Endodermal cell (in vitro differentiated cells): ENCODE measurements around the gene NFIL3. TPM values are rescaled to one million over a fixed set of nuclear protein-coding genes. Genes with fewer than 3 reads are reported as not detected.

Experiments
- DNase-seq: peaks from one replicate; pipeline ENCODE4 v3.0.0-alpha.2; 2017
- H3K27ac ChIP-seq: 2 replicates; pipeline ENCODE4 v1.5.1; 2013; ENCODE audit warnings: mild to moderate bottlenecking, low read depth, low read length, moderate library complexity
- H3K27me3 ChIP-seq: 2 replicates; pipeline ENCODE4 v1.6.1; 2013; ENCODE audit warnings: mild to moderate bottlenecking, low read length, moderate library complexity; ENCODE audit not compliant: insufficient read depth, control insufficient read depth, poor library complexity, severe bottlenecking
- H3K36me3 ChIP-seq: 2 replicates; pipeline ENCODE4 v1.7.0; 2013; ENCODE audit warnings: mild to moderate bottlenecking, low read length, moderate library complexity; ENCODE audit not compliant: control insufficient read depth, insufficient read depth
- H3K4me1 ChIP-seq: one replicate; pipeline ENCODE4 v1.7.0; 2013; ENCODE audit warnings: low read length; ENCODE audit not compliant: control insufficient read depth, insufficient read depth
- H3K4me3 ChIP-seq: 2 replicates; pipeline ENCODE4 v1.5.1; 2013; ENCODE audit warnings: mild to moderate bottlenecking, low read length, moderate library complexity
- H3K9ac ChIP-seq: 2 replicates; pipeline ENCODE4 v1.6.1; 2013; ENCODE audit warnings: mild to moderate bottlenecking, low read length, moderate library complexity; ENCODE audit not compliant: poor library complexity, severe bottlenecking; ENCODE audit errors: extremely low read depth
- H3K9me3 ChIP-seq: 2 replicates; pipeline ENCODE4 v1.6.1; 2013; ENCODE audit warnings: mild to moderate bottlenecking, low read length, moderate library complexity; ENCODE audit not compliant: control insufficient read depth
- H3K27ac Mint-ChIP-seq: 2 replicates; pipeline ENCODE4 v1.8.0; 2020; ENCODE audit warnings: mixed read lengths
- H3K27me3 Mint-ChIP-seq: 2 replicates; pipeline ENCODE4 v1.8.0; 2021; ENCODE audit warnings: mild to moderate bottlenecking, mixed read lengths; ENCODE audit not compliant: insufficient read depth
- H3K36me3 Mint-ChIP-seq: 2 replicates; pipeline ENCODE4 v1.8.0; 2020; ENCODE audit warnings: low read depth, mixed read lengths
- H3K4me1 Mint-ChIP-seq: 2 replicates; pipeline ENCODE4 v1.8.0; 2020; ENCODE audit warnings: mixed read lengths
- H3K4me3 Mint-ChIP-seq: 2 replicates; pipeline ENCODE4 v1.8.0; 2020; ENCODE audit warnings: mild to moderate bottlenecking, moderate library complexity, mixed read lengths
- H3K9me3 Mint-ChIP-seq: 2 replicates; pipeline ENCODE4 v1.8.0; 2020; ENCODE audit warnings: mild to moderate bottlenecking, mixed read lengths
- WGBS, 2 experiments: methylation state at CpG; one replicate each; pipeline versions ENCODE4 v1.1.5 to v1.1.7; 2013; ENCODE audit warnings: missing lambda C conversion rate in 2 of 2, mixed read lengths in 1 of 2; ENCODE audit not compliant: insufficient coverage in 1 of 2, insufficient read length in 1 of 2; 5-methylcytosine and 5-hydroxymethylcytosine counted together
- total RNA-seq, 2 donors: library from RNA; stranded (reverse); fragmentation: NEBNext Ultra II Directional in 1 of 2; extraction: Animal tissue kit (Norgen Biotek cat#: 25700) in 1 of 2; gene quantifications; 2 replicates in 1 of 2; 3 replicates in 1 of 2; pipeline ENCODE4 v1.2.1, GENCODE V29; 2021
- TF ChIP-seq, protein P1 (sequence below): fragments of 200-600 bp; sonication (generic); conservative IDR thresholded peaks from 2 replicates; pipeline ENCODE4 v1.5.0; 2021; ENCODE audit warnings: antibody characterized with exemption, mild to moderate bottlenecking

The NFIL3 gene
- total RNA-seq, 2 donors from 2014 or later: 13.5 to 17.4 TPM

DNA sequence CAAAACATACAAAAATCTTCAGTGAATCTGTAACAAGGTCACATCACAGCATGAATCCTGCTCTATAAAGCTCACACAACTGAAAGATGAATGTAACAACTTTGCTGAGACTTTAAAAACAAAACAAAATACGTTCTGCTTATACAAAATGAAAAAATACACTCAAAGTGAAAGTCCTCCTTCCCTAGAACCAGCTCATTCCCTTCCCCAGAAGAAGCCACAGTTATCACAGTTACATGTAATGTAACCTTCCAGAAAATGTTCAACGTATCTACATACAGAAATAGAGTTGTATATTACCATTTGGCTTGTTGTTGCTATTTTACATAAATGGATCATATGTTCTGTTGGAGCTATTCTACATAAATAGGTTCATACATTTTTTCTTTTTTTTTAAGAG is 64.5 kb downstream of the NFIL3 start:
- H3K36me3 ChIP-seq: peaks cover 33% of the 10 kb centered on the region
- TF ChIP-seq, protein P1, sequence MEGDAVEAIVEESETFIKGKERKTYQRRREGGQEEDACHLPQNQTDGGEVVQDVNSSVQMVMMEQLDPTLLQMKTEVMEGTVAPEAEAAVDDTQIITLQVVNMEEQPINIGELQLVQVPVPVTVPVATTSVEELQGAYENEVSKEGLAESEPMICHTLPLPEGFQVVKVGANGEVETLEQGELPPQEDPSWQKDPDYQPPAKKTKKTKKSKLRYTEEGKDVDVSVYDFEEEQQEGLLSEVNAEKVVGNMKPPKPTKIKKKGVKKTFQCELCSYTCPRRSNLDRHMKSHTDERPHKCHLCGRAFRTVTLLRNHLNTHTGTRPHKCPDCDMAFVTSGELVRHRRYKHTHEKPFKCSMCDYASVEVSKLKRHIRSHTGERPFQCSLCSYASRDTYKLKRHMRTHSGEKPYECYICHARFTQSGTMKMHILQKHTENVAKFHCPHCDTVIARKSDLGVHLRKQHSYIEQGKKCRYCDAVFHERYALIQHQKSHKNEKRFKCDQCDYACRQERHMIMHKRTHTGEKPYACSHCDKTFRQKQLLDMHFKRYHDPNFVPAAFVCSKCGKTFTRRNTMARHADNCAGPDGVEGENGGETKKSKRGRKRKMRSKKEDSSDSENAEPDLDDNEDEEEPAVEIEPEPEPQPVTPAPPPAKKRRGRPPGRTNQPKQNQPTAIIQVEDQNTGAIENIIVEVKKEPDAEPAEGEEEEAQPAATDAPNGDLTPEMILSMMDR: no peak
- H3K9ac ChIP-seq: no peak overlapping the region
- WGBS, 2 experiments: 80 to 90% methylated on average over 1 to 2 of the region's 2 CpGs
- H3K9me3 ChIP-seq: no peaks in the 10 kb centered on the region
- H3K36me3 Mint-ChIP-seq: peaks cover 25% of the 10 kb centered on the region
- no peak overlapping the region for H3K27ac ChIP-seq
- no peaks in the 10 kb centered on the region for H3K27me3 ChIP-seq
- no peak for DNase-seq
- H3K27me3 Mint-ChIP-seq: no peaks in the 10 kb centered on the region
- H3K4me1 Mint-ChIP-seq: peaks cover 17% of the 10 kb centered on the region
- no peak overlapping the region for H3K4me3 ChIP-seq
- no peak overlapping the region for H3K4me3 Mint-ChIP-seq
- peaks cover 2% of the 10 kb centered on the region for H3K9me3 Mint-ChIP-seq
- H3K27ac Mint-ChIP-seq: no peak overlapping the region
- peaks cover 2% of the 10 kb centered on the region for H3K4me1 ChIP-seq

Other genes with a start within 250 kb of the NFIL3 start
- 10 to 100 TPM; 23.0 to 23.5 TPM for gene AUH, start 61.9 kb downstream of the NFIL3 start, total RNA-seq